ENCODE results near the gene KANSL1L. TPM values are rescaled to one million over a fixed set of nuclear protein-coding genes. Genes with fewer than 3 reads are reported as not detected.
"Not testable (repeated sequence)": the region's sequence is repeated elsewhere in the genome, so short reads cannot be mapped to it uniquely, and the experiment has no call there.

KANSL1L gene
- polyA plus RNA-seq, 1 donor from 2014 or later, result 0.90 TPM

DNA sequence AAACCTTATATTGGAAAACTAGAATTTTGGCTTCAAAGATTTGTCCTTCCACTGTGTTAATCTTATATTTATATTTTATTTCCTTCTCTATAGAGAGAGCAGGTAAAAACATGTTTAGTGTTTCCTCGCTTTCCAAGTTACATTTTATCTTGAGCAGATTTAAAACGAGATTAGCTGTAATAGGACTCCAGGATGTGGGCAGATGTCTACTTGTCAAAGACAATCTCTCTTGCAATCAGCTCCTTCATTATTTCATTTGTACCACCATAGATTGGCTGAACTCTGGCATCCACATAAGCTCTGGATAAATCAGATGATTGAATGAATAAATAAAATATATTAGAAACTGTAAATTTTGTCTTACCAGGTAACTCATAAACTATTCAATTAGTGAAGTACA is 17.5 kb upstream of the KANSL1L start:
- Mint-ChIP-seq H3K27ac (no peak overlapping the region), H3K36me3 (no peaks in the 10 kb centered on the region), H3K27me3 (peaks cover 7% of the 10 kb centered on the region), H3K9me3 (peaks cover 13 to 22% (median 17%) of the 10 kb centered on the region in 3 donors), H3K4me3 (no peak overlapping the region), H3K4me1 (no peaks in the 10 kb centered on the region)

DNA sequence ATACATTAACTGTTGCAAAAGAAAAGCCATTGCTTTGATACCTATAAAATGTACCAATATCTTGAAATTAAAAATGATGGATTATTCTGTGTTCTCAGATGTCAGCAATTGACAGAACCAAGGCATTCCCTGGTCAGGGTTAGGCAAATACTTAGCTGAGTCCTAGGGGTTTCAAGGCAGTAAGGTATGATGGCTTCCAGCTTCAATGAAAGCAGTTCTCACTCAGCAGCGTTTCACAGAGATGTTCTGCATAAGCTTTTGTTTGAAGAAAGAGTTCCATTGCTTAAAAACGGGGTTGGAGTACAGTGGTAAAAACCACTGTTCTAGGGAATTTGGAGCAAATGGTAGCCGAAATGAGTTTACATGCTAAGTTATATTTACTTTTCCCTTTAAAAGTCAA is 17.0 kb upstream of the KANSL1L start:
- peaks cover 7% of the 10 kb centered on the region for H3K27me3 Mint-ChIP-seq
- no peaks in the 10 kb centered on the region for H3K36me3 Mint-ChIP-seq
- H3K4me1 Mint-ChIP-seq, result no peaks in the 10 kb centered on the region
- H3K9me3 Mint-ChIP-seq, result peaks cover 13 to 27% (median 19%) of the 10 kb centered on the region in 3 donors
- no peak overlapping the region for H3K4me3 Mint-ChIP-seq
- H3K27ac Mint-ChIP-seq, result no peak overlapping the region

DNA sequence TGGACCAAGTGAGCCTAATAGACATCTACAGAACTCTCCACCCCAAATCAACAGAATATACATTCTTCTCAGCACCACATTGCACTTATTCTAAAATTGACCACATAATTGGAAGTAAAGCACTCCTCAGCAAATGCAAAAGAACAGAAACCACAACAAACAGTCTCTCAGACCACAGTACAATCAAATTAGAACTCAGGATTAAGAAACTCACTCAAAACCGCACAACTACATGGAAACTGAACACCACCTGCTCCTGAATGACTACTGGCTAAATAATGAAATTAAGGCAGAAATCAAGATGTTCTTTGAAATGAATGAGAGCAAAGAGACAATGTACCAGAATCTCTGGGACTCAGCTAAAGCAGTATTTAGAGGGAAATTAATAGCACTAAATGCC is 12.7 kb upstream of the KANSL1L start:
- not testable (repeated sequence) for H3K27ac Mint-ChIP-seq, H3K4me1 Mint-ChIP-seq, H3K4me3 Mint-ChIP-seq, H3K36me3 Mint-ChIP-seq
- H3K9me3 Mint-ChIP-seq, result peaks cover 13 to 27% (median 19%) of the 10 kb centered on the region in 3 donors
- peaks cover 16% of the 10 kb centered on the region for H3K27me3 Mint-ChIP-seq

DNA sequence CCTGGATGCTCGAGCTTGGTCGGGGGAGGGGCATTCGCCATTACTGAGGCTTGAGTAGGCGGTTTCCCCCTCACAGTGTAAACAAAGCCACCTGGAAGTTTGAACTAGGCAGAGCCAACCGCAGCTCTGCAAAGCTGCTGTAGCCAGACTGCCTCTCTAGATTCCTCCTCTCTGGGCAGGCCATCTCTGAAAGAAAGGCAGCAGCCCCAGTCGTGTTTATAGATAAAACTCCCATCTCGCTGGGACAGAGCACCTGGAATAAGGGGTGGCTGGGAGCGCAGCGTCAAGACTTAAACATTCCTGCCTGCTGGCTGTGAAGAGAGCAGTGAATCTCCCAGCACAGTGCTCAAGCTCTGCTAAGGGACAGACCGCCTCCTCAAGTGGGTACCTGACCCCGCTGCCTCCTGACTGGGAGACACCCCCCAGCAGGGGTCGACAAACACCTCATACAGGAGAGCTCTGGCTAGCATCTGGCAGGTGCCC is 10.4 kb upstream of the KANSL1L start:
- not testable (repeated sequence) for H3K4me3 Mint-ChIP-seq, H3K36me3 Mint-ChIP-seq, H3K27ac Mint-ChIP-seq, H3K4me1 Mint-ChIP-seq
- Mint-ChIP-seq H3K27me3 (peaks cover 16% of the 10 kb centered on the region), H3K9me3 (peaks cover 13 to 27% (median 21%) of the 10 kb centered on the region in 3 donors)

DNA sequence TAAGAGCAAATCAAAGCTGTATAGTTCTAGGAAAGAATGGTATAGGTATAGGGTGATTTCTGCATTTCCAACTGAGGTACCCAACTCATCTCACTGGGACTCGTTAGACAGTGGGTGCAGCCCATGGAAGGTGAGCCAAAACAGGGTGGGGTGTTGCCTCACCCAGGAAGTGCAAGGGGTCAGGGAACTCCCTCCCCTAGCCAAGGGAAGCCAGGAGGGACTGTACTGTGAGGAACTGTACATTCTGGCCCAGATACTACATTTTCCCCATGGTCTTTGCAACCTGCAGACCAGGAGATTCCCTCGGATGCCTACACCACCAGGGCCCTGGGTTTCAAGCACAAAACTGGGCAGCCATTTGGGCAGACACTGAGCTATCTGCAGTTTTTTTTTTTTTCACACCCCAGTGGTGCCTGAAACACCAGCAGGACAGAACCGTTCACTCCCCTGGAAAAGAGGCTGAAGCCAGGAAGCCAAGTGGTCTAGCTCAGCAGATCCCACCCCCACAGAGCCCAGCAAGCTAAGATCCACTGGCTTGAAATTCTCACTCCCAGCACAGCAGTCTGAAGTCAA is 9.9 kb upstream of the KANSL1L start:
- not testable (repeated sequence) for H3K4me3 Mint-ChIP-seq, H3K27ac Mint-ChIP-seq
- peaks cover 15% of the 10 kb centered on the region for H3K27me3 Mint-ChIP-seq

DNA sequence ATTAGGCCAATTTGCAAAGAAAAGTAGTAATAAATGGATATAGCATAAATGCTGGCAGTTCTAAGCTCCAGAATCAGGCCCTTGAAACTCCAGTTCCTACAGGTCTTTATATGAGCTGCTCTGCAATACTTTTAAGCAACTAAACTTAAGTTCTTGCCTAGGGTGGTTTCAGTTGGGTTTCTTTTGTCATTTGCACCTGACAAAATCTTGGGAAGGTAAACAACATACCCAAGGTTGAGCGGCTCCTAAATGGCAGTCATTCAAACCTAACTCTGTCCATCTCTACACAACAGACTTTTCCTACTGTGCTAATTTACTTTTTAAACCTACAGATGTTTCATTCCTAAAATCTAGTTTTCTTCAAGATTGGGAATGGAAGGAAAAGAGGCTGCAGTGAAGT is 9.3 kb upstream of the KANSL1L start:
- no peak overlapping the region for H3K27ac Mint-ChIP-seq
- H3K4me1 Mint-ChIP-seq, result peaks cover 0 to 1% (median 0%) of the 10 kb centered on the region in 3 donors
- H3K4me3 Mint-ChIP-seq, result no peak overlapping the region
- H3K9me3 Mint-ChIP-seq, result peaks cover 13 to 19% (median 15%) of the 10 kb centered on the region in 3 donors
- H3K36me3 Mint-ChIP-seq, result peaks cover 1% of the 10 kb centered on the region
- H3K27me3 Mint-ChIP-seq, result peaks cover 13% of the 10 kb centered on the region

More for the DNA sequence above, 9.9 kb upstream of the KANSL1L start:
- H3K4me1 Mint-ChIP-seq, H3K36me3 Mint-ChIP-seq: not testable (repeated sequence)
- peaks cover 13 to 25% (median 16%) of the 10 kb centered on the region in 3 donors for H3K9me3 Mint-ChIP-seq

DNA sequence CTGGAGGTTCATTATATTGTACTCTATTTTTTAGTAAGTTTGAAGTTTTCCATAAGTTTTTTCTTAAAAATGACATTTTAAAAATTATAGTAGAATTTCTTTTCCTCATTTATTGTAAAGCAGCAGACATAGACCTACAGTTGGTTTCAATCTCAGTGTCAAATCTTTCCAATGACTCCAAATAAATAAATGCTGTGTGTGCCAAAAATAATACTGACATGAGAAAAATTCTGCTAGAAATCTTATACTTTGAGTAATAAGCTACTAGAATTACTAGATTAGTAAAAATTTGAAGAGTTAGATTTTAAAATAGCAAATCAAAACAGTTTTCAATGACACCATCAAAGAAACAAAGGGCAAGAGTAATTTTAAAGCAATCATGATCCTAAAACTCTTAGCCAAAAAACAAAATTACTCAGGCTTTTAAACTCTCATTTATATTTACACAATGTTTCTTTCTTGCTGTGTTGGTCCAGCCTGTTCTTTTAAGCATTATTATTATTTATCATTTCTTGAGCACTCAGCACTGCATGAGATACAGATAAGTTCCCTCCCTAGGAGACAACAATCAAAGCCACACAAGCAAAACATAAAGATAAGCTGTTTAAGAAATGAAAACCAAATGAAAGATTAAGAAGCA is 8.3 kb upstream of the KANSL1L start:
- Mint-ChIP-seq H3K9me3 (peaks cover 7 to 12% (median 12%) of the 10 kb centered on the region in 3 donors), H3K36me3 (peaks cover 1% of the 10 kb centered on the region), H3K27ac (no peak overlapping the region), H3K4me1 (peaks cover 0 to 1% (median 0%) of the 10 kb centered on the region in 3 donors), H3K4me3 (no peak overlapping the region), H3K27me3 (peaks cover 13% of the 10 kb centered on the region)

DNA sequence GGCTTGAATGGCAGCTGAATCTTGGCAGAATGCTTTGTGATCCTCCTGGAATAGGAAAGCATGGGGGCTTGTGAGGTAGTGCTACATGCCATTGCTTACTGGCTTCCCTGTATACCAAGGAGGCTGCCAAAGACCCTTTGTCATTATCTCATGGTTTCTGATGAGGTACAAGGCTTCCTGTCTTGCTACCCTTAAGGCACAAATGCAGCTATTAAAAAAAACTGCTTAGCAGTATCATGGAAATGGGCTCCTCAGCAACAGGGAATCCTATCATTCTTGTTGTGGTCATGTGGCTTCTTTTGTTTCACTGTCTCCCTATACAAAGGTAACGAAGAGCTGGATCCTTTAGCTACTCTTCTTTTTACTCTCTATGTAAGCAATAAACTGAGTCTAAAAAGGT is 6.6 kb upstream of the KANSL1L start:
- Mint-ChIP-seq H3K27ac (no peak overlapping the region), H3K9me3 (peaks cover 0 to 4% (median 0%) of the 10 kb centered on the region in 3 donors), H3K27me3 (peaks cover 13% of the 10 kb centered on the region), H3K4me3 (no peak overlapping the region), H3K36me3 (peaks cover 2% of the 10 kb centered on the region), H3K4me1 (peaks cover 0 to 1% (median 0%) of the 10 kb centered on the region in 3 donors)

DNA sequence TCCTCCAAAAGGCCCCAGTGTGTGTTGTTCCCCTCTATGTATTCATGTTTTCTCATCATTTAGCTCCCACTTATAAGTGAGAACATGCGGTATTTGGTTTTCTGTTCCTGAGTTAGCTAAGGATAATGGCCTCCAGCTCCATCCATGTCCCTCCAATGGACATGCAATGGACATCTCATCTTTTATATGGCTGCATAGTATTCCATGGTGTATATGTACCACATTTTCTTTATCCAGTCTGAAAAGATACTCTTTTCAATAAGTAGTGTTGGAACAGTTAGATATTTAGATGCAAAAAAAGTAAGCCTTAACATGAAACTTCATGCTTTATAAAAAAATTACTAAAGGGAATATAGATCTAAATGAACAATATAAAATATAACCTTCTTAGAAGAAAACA is 5.9 kb upstream of the KANSL1L start:
- peaks cover 13% of the 10 kb centered on the region for H3K27me3 Mint-ChIP-seq
- not testable (repeated sequence) for H3K9me3 Mint-ChIP-seq, H3K4me1 Mint-ChIP-seq

DNA sequence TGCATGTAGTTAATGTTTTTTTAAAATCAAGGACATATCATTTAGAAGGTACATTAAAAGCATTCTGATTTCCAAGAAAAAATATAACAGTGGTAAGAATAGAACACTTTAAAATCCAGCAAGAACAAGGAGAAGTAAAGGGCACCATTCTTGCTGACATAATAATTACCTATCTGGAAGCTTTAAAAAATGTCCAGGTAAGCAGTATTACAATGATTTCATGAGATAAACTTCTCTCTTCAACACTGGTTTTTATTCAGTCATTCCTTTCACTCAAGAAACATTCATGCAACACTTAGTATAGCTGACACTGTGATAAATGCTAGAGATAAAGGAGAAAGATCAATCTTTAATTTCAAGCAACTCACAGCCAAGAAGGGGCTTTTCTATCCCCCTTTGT is 2.9 kb upstream of the KANSL1L start:
- Mint-ChIP-seq H3K27ac (no peak overlapping the region), H3K4me3 (peak overlapping the region in 1 of 4 donors; percentile 26), H3K4me1 (peaks cover 8 to 19% (median 11%) of the 10 kb centered on the region in 3 donors), H3K9me3 (peaks cover 0 to 4% (median 0%) of the 10 kb centered on the region in 3 donors), H3K36me3 (peaks cover 5% of the 10 kb centered on the region), H3K27me3 (peaks cover 10% of the 10 kb centered on the region)

More for the DNA sequence above, 5.9 kb upstream of the KANSL1L start:
- H3K4me3 Mint-ChIP-seq, H3K27ac Mint-ChIP-seq, H3K36me3 Mint-ChIP-seq: not testable (repeated sequence)

DNA sequence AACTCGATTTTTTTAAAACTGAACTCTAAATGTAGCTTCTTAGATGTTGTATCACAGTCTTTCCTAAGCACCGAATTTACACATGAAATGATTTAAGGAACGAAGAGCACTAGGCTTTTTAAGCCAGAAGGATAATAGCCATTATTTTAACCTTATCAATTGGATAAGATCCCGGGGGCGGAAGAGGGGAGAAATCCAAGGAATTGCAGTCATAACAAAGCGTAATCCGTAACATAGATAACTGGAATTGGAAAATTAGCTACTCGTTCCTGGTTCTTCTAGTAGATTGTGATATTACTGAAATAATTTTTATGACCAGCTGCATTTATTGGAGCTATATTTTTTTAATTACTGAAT is 988 bp upstream of the KANSL1L start:
- H3K27ac Mint-ChIP-seq, result peak overlapping the region; percentile 89 to 96 (median 94)
- peaks cover 5% of the 10 kb centered on the region for H3K36me3 Mint-ChIP-seq
- peaks cover 8 to 19% (median 14%) of the 10 kb centered on the region in 3 donors for H3K4me1 Mint-ChIP-seq
- peaks cover 0 to 4% (median 0%) of the 10 kb centered on the region in 3 donors for H3K9me3 Mint-ChIP-seq
- peak overlapping the region; percentile 87 to 98 (median 95) for H3K4me3 Mint-ChIP-seq
- peaks cover 6% of the 10 kb centered on the region for H3K27me3 Mint-ChIP-seq

DNA sequence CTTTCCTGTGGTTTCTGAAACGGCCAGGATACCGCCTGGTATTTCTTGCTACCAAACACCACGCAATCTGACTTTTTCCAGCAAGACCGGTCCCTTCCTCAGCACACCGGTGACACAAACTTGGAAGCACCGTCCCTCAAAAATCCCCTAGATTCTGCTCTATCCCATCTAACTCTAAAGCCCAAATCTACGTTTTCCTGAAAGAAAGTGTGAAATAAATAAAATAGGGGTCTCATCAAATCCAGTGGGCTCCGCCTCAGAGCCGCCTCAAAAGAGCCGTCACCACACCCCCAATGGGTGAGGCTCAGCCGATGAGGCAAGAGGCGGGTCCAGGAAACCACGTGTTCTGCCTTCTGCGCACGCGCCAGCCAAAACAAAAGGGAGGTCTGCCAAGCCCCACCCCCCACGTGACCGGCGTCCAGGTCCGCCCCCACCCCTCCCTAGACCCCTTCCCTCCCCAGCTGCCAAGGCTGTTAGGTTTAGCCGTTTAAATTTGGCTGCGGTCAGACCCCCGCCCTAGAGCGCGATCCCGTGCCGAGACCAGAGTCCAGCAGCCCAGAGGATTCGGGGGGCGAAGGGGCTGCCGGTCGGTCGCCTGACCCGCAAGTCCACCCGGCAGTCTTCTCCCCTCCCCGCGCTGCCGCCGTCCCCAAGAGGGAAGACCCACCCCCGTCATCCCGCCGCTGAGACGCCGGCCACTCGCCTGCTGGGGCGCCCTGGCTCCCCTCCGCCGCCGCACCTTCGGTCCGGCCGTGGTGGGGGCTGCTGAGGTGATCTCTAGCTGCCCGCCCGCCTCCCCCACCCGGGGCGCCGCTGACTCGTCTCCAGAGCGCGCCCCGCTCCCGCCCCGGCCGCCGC is 534 bp downstream of the KANSL1L start:
- Mint-ChIP-seq H3K4me3 (peak overlapping the region; percentile 95 to 99 (median 98)), H3K4me1 (peaks cover 8 to 25% (median 14%) of the 10 kb centered on the region in 3 donors), H3K27ac (peak overlapping the region; percentile 95 to 96 (median 95)), H3K36me3 (peaks cover 4% of the 10 kb centered on the region), H3K27me3 (peaks cover 6% of the 10 kb centered on the region), H3K9me3 (no peaks in the 10 kb centered on the region)

DNA sequence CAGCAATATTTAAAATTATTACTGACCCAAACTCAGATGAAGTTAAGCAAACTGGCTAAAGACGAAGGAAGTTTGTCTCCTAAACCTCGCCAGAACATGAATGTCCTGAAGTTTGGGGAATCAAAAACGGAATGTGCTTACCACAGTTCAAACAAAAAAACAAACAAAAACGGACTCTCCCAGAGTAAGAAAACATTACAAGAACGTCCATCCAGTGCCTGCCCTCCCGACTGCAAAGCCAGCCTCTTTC is 1.1 kb downstream of the KANSL1L start:
- Mint-ChIP-seq H3K4me1 (peaks cover 8 to 25% (median 14%) of the 10 kb centered on the region in 3 donors), H3K27ac (peak overlapping the region; percentile 95 to 96 (median 95)), H3K36me3 (peaks cover 4% of the 10 kb centered on the region), H3K4me3 (peak overlapping the region; percentile 95 to 99 (median 98)), H3K9me3 (no peaks in the 10 kb centered on the region), H3K27me3 (peaks cover 6% of the 10 kb centered on the region)

DNA sequence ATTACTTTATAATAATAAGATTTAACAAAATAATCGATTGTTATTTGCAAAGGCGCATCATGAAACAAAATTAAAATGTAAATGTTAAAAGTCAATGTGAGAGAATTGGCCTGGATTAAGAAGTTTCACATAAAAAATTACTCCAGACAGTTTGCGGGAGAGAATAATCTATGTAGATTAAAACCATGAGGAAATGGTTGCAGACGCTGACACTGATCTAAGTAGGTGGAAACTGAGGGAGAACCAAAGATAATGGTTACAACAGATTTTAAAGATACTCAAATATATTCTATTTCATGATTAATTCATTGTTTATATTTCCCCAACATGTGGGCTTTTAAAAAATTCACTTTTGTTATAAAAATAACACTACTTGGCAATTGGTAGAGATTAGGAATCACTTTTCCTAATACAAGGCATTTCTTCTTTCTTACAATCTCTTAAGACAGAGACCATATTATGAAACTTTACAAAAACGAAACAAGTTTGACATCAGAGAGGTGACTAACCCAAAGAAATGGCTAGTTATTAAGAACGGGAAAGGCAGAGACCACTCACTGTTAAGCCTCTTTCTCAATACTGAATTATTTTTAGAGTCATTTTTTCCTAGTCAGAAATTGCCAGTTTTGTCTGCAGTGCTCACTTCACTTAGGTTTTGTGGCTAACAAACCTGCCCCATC is 1.6 kb downstream of the KANSL1L start:
- peak overlapping the region; percentile 95 to 96 (median 95) for H3K27ac Mint-ChIP-seq
- H3K9me3 Mint-ChIP-seq, result no peaks in the 10 kb centered on the region
- H3K27me3 Mint-ChIP-seq, result peaks cover 6% of the 10 kb centered on the region
- H3K4me1 Mint-ChIP-seq, result peaks cover 8 to 25% (median 14%) of the 10 kb centered on the region in 3 donors
- peaks cover 4% of the 10 kb centered on the region for H3K36me3 Mint-ChIP-seq
- peak overlapping the region; percentile 95 to 99 (median 98) for H3K4me3 Mint-ChIP-seq

DNA sequence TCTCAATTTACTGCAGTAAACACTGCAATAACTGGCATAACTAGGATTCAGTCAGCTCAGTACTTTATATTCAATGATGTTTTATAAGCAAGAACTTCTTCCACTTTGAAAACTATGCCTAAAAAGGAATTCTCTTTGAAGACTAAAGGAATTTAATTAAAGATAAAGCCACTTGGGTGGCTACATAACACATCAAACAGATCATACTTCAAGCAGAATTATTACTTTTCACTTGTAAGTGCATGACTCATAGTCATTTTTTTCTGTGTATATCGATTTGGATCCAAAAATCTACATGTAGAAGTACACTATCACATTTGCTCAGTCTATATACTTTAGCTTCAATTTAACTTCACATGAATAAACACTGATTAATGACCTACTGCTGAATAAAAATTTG is 4.0 kb downstream of the KANSL1L start:
- H3K27me3 Mint-ChIP-seq, result peaks cover 6% of the 10 kb centered on the region
- peaks cover 10 to 25% (median 16%) of the 10 kb centered on the region in 3 donors for H3K4me1 Mint-ChIP-seq
- H3K4me3 Mint-ChIP-seq, result no peak overlapping the region
- peaks cover 4% of the 10 kb centered on the region for H3K36me3 Mint-ChIP-seq
- no peaks in the 10 kb centered on the region for H3K9me3 Mint-ChIP-seq
- H3K27ac Mint-ChIP-seq, result no peak overlapping the region

Data from IgD-negative memory B cell (primary cell).